ENCODE results near the gene SAMD1. TPM values are rescaled to one million over a fixed set of nuclear protein-coding genes. Genes with fewer than 3 reads are reported as not detected.

SAMD1 gene
- total RNA-seq: 19.6 and 36.2 TPM in 2 replicates

GRCh38 chr19:14090509-14091080 lies at the start of gene SAMD1:
TSS of gene SAMD1 (minus strand) at chr19:14090751.

GRCh38 chr19:14136509-14137281 lies 46.1 kb upstream of the SAMD1 start, which contains the start of gene ASF1B:
TSS of gene ASF1B (minus strand) at chr19:14136589. CDS start at chr19:14136456, 133 bp downstream.

DNA sequence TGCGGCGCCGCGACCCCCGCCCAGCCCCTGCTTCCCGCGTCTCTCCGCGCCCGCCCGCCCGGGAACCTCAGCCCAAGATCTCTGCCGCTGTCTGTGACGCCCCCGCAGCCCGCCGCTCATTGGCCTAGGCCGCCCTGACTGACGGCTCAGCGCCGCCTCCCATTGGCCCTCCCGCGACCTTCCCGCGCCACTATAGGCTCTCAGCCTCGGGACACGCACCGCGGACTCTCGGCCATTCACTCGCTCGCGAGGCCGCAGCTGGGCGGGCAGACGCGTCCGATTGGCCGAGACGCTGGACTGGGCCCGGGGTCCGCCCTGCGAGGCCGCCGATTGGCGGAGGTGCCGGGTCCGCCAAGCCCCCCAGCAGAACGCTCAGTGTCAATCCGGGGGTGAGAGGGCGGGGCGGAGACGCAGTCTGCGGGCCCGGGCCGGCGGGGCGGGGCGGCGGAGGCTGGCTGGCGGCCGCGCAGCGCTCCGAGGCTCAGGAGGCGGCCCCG lies 27.2 kb upstream of the SAMD1 start, which contains the start of gene PRKACA:
Gene PRKACA (minus strand): TSS at position 95 of the 497 bp plus-strand sequence. CDS start 215 bp downstream, outside the sequence.

DNA sequence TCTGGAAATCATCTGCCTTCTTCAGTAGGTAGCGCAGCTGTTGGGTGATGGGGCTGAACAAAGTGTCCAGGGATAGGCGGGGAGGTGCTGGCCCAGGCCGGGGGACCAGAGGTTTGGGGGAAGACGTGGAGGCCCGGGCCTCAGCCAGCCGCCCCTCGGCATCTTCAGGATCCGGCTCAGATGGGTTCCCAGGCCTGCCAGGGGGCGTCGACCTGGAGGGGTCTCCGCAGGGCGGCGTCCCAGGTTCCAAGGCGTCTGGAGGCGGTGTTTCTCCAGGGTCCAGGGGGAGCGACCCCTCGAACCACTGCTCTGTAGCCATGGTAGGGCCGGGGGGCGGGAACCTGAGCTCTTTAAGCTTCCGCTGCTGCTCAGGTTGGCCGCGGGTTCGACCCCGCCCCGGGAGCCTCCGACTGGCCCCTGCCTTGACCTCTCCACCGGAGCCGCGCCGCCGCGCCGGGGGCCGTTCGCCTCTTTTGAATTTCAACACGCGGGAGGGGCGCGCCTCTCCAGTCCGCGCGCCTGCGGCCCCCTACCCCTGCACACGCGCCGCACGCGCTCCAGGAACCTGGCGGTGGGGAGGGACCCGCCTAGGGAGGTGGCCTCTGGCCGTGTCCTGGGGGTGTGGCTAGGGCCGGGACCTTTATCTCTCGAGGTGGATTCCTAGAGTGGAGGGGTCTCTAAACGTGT lies 5.1 kb downstream of the SAMD1 start, which contains the start of gene C19orf67:
Gene C19orf67 (minus strand): TSS at position 475 of the 687 bp plus-strand sequence. CDS start 156 bp downstream, at position 319.

GRCh38 chr19:14072535-14073260 lies 17.9 kb downstream of the SAMD1 start, which contains the start of gene MISP3:
TSS of gene MISP3 (plus strand) at chr19:14072786. CDS start at chr19:14073310, 524 bp downstream.

GRCh38 chr19:14061751-14062557 lies 28.6 kb downstream of the SAMD1 start, which contains the start of gene PALM3:
TSS of gene PALM3 (minus strand) at chr19:14062076. CDS start at chr19:14061980, 96 bp downstream.

Other genes with a start within 250 kb of the SAMD1 start
- gene NANOS3, start 213.6 kb downstream of the SAMD1 start, total RNA-seq: 0.66 TPM in 1 of 2 replicates, not detected in the other
- gene BRME1, start 184.6 kb downstream of the SAMD1 start, total RNA-seq: 0.66 and 0.73 TPM in 2 replicates
- gene CC2D1A, start 184.6 kb downstream of the SAMD1 start, total RNA-seq: 11.6 and 11.8 TPM in 2 replicates
- 1.6 and 2.5 TPM in 2 replicates for gene PODNL1, start 152.3 kb downstream of the SAMD1 start, total RNA-seq
- 10.4 and 13.8 TPM in 2 replicates for gene DCAF15, start 138.2 kb downstream of the SAMD1 start, total RNA-seq
- gene RFX1, start 84.4 kb downstream of the SAMD1 start, total RNA-seq: 3.5 and 4.2 TPM in 2 replicates
- gene RLN3, start 62.6 kb downstream of the SAMD1 start, total RNA-seq: not detected in 2 replicates
- gene IL27RA, start 59.0 kb downstream of the SAMD1 start, total RNA-seq: 0.87 and 1.5 TPM in 2 replicates
- 0.87 and 0.99 TPM in 2 replicates for gene PALM3, start 28.7 kb downstream of the SAMD1 start, total RNA-seq
- gene MISP3, start 18.0 kb downstream of the SAMD1 start, total RNA-seq: 0.15 and 1.3 TPM in 2 replicates
- 0.17 TPM in 1 of 2 replicates, not detected in the other for gene C19orf67, start 5.0 kb downstream of the SAMD1 start, total RNA-seq
- 60.2 and 72.1 TPM in 2 replicates for gene PRKACA, start 27.0 kb upstream of the SAMD1 start, total RNA-seq
- 0.66 and 11.9 TPM in 2 replicates for gene ASF1B, start 45.8 kb upstream of the SAMD1 start, total RNA-seq
- gene ADGRL1, start 115.4 kb upstream of the SAMD1 start, total RNA-seq: 2.0 and 5.0 TPM in 2 replicates